ENCODE results near the gene BDKRB1. TPM values are rescaled to one million over a fixed set of nuclear protein-coding genes. Genes with fewer than 3 reads are reported as not detected.

Gene BDKRB1
- total RNA-seq, 1 experiment from 2014 or later = not detected

DNA sequence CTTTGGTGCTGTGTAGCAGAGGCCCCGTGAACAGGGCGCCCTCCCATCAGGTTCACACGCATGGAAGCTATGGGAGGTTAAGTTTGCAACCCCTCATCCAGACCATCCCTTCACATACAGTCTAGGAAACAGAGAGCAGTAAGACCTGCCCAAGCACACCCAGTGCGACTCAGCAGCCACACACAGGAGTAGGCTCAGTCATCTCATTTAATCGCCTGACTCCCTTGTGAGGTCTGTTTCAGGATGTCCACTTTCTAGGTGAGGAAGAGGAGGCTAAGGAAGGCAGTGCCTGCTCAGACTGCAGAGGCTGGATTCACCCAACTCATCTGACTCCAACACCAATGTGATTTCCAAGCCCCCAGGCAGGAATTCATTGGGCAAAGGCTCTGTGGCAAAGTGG lies 11.9 kb downstream of the BDKRB1 start:
- Histone ChIP-seq H3K4me1 (ENCODE audit: control insufficient read depth, insufficient read depth, low read length) (no peaks in the 10 kb centered on the region), H3K36me3 (ENCODE audit: control insufficient read depth, insufficient read depth, low read length) (no peaks in the 10 kb centered on the region), H3K9me3 (ENCODE audit: control insufficient read depth, insufficient read depth, low read depth, low read length) (no peaks in the 10 kb centered on the region), H3K27me3 (ENCODE audit: control insufficient read depth, insufficient read depth, low read length) (no peaks in the 10 kb centered on the region), H3K27ac (ENCODE audit: low read length) (no peak overlapping the region), H3K4me3 (ENCODE audit: low read depth in 2 of 2, low read length in 2 of 2) (no peak overlapping the region)
- TF ChIP-seq TCF7L2 (IDR thresholded peaks at IDR 0.05; ENCODE audit: low read depth, low read length) (no peak), POLR2AphosphoS5 (IDR thresholded peaks at IDR 0.05; ENCODE audit: low read depth, low read length) (no peak), SIN3A (IDR thresholded peaks at IDR 0.05; ENCODE audit: borderline replicate concordance, insufficient read depth, low read depth, low read length) (no peak)
- TF ChIP-seq, protein P1, sequence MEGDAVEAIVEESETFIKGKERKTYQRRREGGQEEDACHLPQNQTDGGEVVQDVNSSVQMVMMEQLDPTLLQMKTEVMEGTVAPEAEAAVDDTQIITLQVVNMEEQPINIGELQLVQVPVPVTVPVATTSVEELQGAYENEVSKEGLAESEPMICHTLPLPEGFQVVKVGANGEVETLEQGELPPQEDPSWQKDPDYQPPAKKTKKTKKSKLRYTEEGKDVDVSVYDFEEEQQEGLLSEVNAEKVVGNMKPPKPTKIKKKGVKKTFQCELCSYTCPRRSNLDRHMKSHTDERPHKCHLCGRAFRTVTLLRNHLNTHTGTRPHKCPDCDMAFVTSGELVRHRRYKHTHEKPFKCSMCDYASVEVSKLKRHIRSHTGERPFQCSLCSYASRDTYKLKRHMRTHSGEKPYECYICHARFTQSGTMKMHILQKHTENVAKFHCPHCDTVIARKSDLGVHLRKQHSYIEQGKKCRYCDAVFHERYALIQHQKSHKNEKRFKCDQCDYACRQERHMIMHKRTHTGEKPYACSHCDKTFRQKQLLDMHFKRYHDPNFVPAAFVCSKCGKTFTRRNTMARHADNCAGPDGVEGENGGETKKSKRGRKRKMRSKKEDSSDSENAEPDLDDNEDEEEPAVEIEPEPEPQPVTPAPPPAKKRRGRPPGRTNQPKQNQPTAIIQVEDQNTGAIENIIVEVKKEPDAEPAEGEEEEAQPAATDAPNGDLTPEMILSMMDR (IDR thresholded peaks at IDR 0.05) = no peak
- TF ChIP-seq, protein P2, sequence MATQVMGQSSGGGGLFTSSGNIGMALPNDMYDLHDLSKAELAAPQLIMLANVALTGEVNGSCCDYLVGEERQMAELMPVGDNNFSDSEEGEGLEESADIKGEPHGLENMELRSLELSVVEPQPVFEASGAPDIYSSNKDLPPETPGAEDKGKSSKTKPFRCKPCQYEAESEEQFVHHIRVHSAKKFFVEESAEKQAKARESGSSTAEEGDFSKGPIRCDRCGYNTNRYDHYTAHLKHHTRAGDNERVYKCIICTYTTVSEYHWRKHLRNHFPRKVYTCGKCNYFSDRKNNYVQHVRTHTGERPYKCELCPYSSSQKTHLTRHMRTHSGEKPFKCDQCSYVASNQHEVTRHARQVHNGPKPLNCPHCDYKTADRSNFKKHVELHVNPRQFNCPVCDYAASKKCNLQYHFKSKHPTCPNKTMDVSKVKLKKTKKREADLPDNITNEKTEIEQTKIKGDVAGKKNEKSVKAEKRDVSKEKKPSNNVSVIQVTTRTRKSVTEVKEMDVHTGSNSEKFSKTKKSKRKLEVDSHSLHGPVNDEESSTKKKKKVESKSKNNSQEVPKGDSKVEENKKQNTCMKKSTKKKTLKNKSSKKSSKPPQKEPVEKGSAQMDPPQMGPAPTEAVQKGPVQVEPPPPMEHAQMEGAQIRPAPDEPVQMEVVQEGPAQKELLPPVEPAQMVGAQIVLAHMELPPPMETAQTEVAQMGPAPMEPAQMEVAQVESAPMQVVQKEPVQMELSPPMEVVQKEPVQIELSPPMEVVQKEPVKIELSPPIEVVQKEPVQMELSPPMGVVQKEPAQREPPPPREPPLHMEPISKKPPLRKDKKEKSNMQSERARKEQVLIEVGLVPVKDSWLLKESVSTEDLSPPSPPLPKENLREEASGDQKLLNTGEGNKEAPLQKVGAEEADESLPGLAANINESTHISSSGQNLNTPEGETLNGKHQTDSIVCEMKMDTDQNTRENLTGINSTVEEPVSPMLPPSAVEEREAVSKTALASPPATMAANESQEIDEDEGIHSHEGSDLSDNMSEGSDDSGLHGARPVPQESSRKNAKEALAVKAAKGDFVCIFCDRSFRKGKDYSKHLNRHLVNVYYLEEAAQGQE (IDR thresholded peaks at IDR 0.05; ENCODE audit: insufficient read depth in 1 of 2, low read depth in 2 of 2, low read length in 1 of 2) = no peak
- intact Hi-C loops (cut with micrococcal nuclease; ENCODE audit: unreplicated experiment) (no loop called here), in situ Hi-C loops (cut with HindIII; ENCODE audit: low pct_unique_long_range_greater_than_20kb, low sequenced_read_pairs) (no loop called here)
- no peak for DNase-seq (ENCODE audit: low read depth, low spot score)
- BruUV-seq (replicated peaks) = no TSS peak
- ChIA-PET POLR2A (no interaction called here), CTCF (no interaction called here)
- no peak for ATAC-seq

DNA sequence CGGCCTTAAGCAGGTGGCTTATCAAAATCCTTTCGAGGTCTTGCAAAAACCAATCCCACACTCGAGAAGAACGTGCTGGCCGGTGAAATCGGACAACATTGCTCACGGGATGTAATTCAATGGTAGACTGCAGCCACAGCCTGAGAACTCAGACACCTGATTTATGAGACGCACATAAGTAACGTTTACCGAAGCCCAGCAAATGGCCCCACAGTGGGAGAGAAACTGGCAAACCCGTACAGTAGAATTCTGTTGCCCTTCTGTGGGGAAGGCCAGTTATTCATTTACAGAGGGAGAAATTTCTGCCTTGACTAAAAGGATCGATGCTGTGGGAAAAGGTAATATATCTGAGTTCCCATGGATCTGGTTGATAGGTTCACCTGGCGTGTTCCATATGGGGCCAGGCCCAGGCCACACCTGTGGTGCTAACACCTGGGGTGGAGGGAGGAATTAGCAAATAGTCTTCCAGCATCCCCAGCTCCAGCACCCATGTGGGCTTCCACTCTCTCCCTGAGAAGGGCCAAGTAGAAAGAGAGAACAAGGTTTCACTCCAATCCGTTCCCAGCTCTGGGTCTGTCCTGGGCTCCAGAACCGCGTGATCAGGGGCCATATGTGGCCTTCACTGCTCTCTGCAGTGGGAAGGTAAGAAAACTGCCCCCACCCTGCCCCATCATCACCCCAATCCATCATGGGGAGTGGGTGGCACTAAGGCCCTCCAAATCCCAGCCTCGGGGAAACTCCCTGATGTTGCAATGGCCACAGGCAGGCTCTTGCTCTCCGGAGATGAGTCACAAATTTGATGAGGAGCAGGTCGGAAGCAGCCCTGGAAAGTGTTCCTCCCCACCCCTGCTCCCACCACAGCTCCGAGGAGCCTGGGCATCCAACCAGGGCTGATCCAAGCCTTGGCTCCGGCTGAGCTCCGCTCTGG lies 12.7 kb downstream of the BDKRB1 start:
- H3K36me3 ChIP-seq (ENCODE audit: control insufficient read depth, insufficient read depth, low read length) = no peaks in the 10 kb centered on the region
- no peaks in the 10 kb centered on the region for H3K4me1 ChIP-seq (ENCODE audit: control insufficient read depth, insufficient read depth, low read length)
- in situ Hi-C loops (cut with HindIII; ENCODE audit: low pct_unique_long_range_greater_than_20kb, low sequenced_read_pairs) = no loop called here
- POLR2A ChIA-PET = no interaction called here
- intact Hi-C loops (cut with micrococcal nuclease; ENCODE audit: unreplicated experiment) = no loop called here
- BruUV-seq (replicated peaks) = no TSS peak
- no peaks in the 10 kb centered on the region for H3K9me3 ChIP-seq (ENCODE audit: control insufficient read depth, insufficient read depth, low read depth, low read length)
- ATAC-seq (no peak), DNase-seq (ENCODE audit: low read depth, low spot score) (no peak)
- no peaks in the 10 kb centered on the region for H3K27me3 ChIP-seq (ENCODE audit: control insufficient read depth, insufficient read depth, low read length)
- TF ChIP-seq SIN3A (IDR thresholded peaks at IDR 0.05; ENCODE audit: borderline replicate concordance, insufficient read depth, low read depth, low read length) (no peak), TCF7L2 (IDR thresholded peaks at IDR 0.05; ENCODE audit: low read depth, low read length) (no peak), POLR2AphosphoS5 (IDR thresholded peaks at IDR 0.05; ENCODE audit: low read depth, low read length) (no peak)
- TF ChIP-seq, protein P1 (IDR thresholded peaks at IDR 0.05) = no peak
- TF ChIP-seq, protein P2 (IDR thresholded peaks at IDR 0.05; ENCODE audit: insufficient read depth in 1 of 2, low read depth in 2 of 2, low read length in 1 of 2) = no peak
- no peak overlapping the region for H3K27ac ChIP-seq (ENCODE audit: low read length)
- CTCF ChIA-PET = no interaction called here
- no peak overlapping the region for H3K4me3 ChIP-seq (ENCODE audit: low read depth in 2 of 2, low read length in 2 of 2)
